Fibroblast of lung (primary cell): ENCODE measurements around the gene PATJ.

Experiments
- EZH2 ChIP-seq: IDR thresholded peaks from 2 replicates; pipeline ENCODE4 v1.5.1; 2012; ENCODE audit warnings: low read length, control low read depth, mild to moderate bottlenecking; ENCODE audit errors: missing control alignments
- TF ChIP-seq, protein P1 (sequence below), 2 donors: IDR thresholded peaks in 1 of 2; conservative IDR thresholded peaks in 1 of 2; 1 replicate in 1 of 2; 2 replicates in 1 of 2; pipeline ENCODE4 v1.5.1; 2011 to 2012; ENCODE audit warnings: low read length in 2 of 2, control low read depth in 1 of 2, inconsistent platforms in 1 of 2, low read depth in 1 of 2, mild to moderate bottlenecking in 1 of 2

DNA sequence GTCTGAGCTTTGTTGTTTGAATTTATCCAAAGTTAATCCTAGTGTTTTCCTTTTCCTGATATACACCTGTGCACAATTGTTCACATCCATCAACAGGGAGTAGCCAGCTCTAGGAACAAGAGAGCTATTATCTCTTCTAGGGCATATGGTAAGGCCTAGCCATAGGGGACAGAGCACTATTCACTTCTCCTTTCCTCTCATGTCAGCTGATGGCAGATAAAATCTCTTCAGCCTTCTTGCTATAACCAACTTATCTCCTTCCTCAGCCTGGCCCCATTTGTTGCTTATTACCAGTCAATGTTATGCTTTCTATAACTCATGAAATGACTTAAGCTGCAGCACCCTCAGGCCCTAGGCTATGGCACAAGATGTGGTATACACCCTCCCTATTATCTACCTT, 38.9 kb downstream of the PATJ start:
- TF ChIP-seq, protein P1, sequence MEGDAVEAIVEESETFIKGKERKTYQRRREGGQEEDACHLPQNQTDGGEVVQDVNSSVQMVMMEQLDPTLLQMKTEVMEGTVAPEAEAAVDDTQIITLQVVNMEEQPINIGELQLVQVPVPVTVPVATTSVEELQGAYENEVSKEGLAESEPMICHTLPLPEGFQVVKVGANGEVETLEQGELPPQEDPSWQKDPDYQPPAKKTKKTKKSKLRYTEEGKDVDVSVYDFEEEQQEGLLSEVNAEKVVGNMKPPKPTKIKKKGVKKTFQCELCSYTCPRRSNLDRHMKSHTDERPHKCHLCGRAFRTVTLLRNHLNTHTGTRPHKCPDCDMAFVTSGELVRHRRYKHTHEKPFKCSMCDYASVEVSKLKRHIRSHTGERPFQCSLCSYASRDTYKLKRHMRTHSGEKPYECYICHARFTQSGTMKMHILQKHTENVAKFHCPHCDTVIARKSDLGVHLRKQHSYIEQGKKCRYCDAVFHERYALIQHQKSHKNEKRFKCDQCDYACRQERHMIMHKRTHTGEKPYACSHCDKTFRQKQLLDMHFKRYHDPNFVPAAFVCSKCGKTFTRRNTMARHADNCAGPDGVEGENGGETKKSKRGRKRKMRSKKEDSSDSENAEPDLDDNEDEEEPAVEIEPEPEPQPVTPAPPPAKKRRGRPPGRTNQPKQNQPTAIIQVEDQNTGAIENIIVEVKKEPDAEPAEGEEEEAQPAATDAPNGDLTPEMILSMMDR (conservative IDR thresholded peaks at IDR 0.05 in 1 of 2, IDR thresholded peaks at IDR 0.05 in 1 of 2; ENCODE audit: low read depth in 1 of 2, low read length in 2 of 2) = no peak
- no peak for TF ChIP-seq EZH2
